SU-DHL-6 (cell line): Measurements from ENCODE around the gene EBF3.

Source experiments
- H2AFZ ChIP-seq: fragments of 200-600 bp; sonication (generic); 2 replicates; pipeline ENCODE4 v1.6.1; 2014; ENCODE audit warnings: low read depth, mild to moderate bottlenecking, moderate library complexity, mixed read lengths, antibody characterized with exemption, low read length; ENCODE audit not compliant: severe bottlenecking
- H3F3A ChIP-seq: fragments of 200-600 bp; shearing (Covaris generic); 2 replicates; pipeline ENCODE4 v1.6.0; 2016; ENCODE audit warnings: antibody characterized with exemption, mild to moderate bottlenecking; ENCODE audit not compliant: insufficient read depth
- H3K27ac ChIP-seq: fragments of 200-600 bp; sonication (generic); 2 replicates; pipeline ENCODE4 v1.5.1; 2016; ENCODE audit warnings: low read depth, mild to moderate bottlenecking, low read length, moderate library complexity, mixed read lengths
- H3K27me3 ChIP-seq: fragments of 200-600 bp; sonication (generic), shearing (Covaris generic); 2 replicates; pipeline ENCODE4 v1.6.0; 2014; ENCODE audit warnings: mild to moderate bottlenecking, low read length
- H3K36me3 ChIP-seq: fragments of 200-600 bp; sonication (generic); 2 replicates; pipeline ENCODE4 v1.6.1; 2014; ENCODE audit warnings: mild to moderate bottlenecking, low read length, mixed read lengths
- H3K4me2 ChIP-seq: fragments of 300-600, 200-600 bp; shearing (Covaris generic), sonication (generic); 2 replicates; pipeline ENCODE4 v1.6.0; 2014; ENCODE audit warnings: low read length, low read depth, mild to moderate bottlenecking; ENCODE audit not compliant: poor library complexity, severe bottlenecking
- H3K4me3 ChIP-seq: fragments of 200-600 bp; sonication (generic); 2 replicates; pipeline ENCODE4 v1.5.1; 2014; ENCODE audit warnings: antibody characterized with exemption, low read length, mild to moderate bottlenecking, mixed read lengths; ENCODE audit not compliant: insufficient read depth, poor library complexity, severe bottlenecking
- H3K79me2 ChIP-seq: fragments of 200-600 bp; sonication (generic); 2 replicates; pipeline ENCODE4 v1.6.1; 2014; ENCODE audit warnings: mild to moderate bottlenecking, low read length, moderate library complexity; ENCODE audit not compliant: insufficient read depth
- H3K9ac ChIP-seq: fragments of 200-600 bp; sonication (generic); 2 replicates; pipeline ENCODE4 v1.7.0; 2014; ENCODE audit warnings: mild to moderate bottlenecking, low read length
- H3K9me2 ChIP-seq: fragments of 200-600 bp; sonication (generic); replicated peaks from 2 replicates; pipeline ENCODE4 v1.6.1; 2014; ENCODE audit warnings: low read length; ENCODE audit not compliant: insufficient read depth
- H3K9me3 ChIP-seq: fragments of 200-600 bp; sonication (generic); 2 replicates; pipeline ENCODE4 v1.6.1; 2014; ENCODE audit warnings: low read length, mixed read lengths; ENCODE audit not compliant: insufficient read depth
- H4K20me1 ChIP-seq: fragments of 200-600 bp; sonication (generic); 2 replicates; pipeline ENCODE4 v1.6.1; 2014; ENCODE audit warnings: low read depth, mild to moderate bottlenecking, antibody characterized with exemption, low read length, moderate library complexity, mixed read lengths
- EZH2phosphoT487 ChIP-seq: fragments of 200-600 bp; sonication (generic), shearing (Covaris generic); conservative IDR thresholded peaks from 2 replicates; pipeline ENCODE4 v1.6.1; 2018; ENCODE audit warnings: mild to moderate bottlenecking, antibody characterized with exemption, low read length, moderate library complexity, mixed read lengths
- TF ChIP-seq, protein P1 (sequence below): fragments of 200-600 bp; sonication (generic); IDR thresholded peaks from one replicate; pipeline ENCODE4 v1.5.1; 2017; ENCODE audit warnings: antibody characterized with exemption, mild to moderate bottlenecking, low read length, moderate library complexity; ENCODE audit not compliant: insufficient read depth, poor library complexity, severe bottlenecking

EBF3 gene

DNA sequence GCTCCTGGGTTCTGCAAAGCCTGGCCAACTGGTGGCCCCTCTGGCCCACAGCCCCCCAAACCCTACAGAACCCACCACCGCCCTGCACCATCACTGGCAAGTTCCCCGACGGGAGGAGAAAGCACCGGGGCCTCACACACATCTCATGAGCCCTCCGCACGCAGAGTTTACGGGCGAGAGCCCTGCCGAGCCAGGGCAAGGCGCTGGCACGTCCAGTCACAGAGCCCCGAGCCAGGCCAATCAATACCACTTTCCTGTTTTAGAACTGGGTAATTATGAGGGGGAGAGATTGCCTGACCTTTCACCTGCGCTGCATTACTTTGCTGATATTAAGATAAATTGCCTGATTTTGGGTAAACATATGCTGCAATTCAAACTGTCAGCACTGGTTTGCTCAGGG, 113.3 kb downstream of the EBF3 start:
- no peaks in the 10 kb centered on the region for H3K9me3 ChIP-seq
- no peaks in the 10 kb centered on the region for H3K27me3 ChIP-seq
- no peaks in the 10 kb centered on the region for H4K20me1 ChIP-seq
- no peak overlapping the region for H3K4me3 ChIP-seq
- H2AFZ ChIP-seq = no peak overlapping the region
- no peaks in the 10 kb centered on the region for H3K79me2 ChIP-seq
- no peak overlapping the region for H3K27ac ChIP-seq
- H3K9me2 ChIP-seq = no peaks in the 10 kb centered on the region
- TF ChIP-seq, protein P1, sequence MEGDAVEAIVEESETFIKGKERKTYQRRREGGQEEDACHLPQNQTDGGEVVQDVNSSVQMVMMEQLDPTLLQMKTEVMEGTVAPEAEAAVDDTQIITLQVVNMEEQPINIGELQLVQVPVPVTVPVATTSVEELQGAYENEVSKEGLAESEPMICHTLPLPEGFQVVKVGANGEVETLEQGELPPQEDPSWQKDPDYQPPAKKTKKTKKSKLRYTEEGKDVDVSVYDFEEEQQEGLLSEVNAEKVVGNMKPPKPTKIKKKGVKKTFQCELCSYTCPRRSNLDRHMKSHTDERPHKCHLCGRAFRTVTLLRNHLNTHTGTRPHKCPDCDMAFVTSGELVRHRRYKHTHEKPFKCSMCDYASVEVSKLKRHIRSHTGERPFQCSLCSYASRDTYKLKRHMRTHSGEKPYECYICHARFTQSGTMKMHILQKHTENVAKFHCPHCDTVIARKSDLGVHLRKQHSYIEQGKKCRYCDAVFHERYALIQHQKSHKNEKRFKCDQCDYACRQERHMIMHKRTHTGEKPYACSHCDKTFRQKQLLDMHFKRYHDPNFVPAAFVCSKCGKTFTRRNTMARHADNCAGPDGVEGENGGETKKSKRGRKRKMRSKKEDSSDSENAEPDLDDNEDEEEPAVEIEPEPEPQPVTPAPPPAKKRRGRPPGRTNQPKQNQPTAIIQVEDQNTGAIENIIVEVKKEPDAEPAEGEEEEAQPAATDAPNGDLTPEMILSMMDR = no peak
- no peak for TF ChIP-seq EZH2phosphoT487
- no peak overlapping the region for H3K4me2 ChIP-seq
- H3K36me3 ChIP-seq = no peaks in the 10 kb centered on the region
- no peak overlapping the region for H3K9ac ChIP-seq
- H3F3A ChIP-seq = no peaks in the 10 kb centered on the region

DNA sequence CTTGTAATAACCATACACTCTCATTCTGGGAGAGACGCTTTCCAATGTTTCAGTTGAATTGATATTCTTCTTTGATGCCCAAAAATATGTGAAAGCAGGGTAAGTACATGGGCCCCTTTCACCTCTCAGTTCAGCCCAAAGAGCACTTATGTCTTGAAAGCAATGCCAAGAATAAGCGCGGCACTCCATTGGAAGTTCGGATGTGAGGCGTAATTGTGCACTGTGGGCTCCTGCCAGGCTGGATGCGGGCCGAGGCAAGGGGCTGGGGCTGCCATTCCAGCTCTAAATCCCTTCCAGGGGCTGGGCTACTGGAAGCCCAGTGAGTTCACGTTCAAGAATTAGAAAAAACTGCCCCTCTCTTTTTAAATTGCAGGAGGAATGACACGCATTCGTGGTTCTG, 113.8 kb downstream of the EBF3 start:
- H3K9me2 ChIP-seq = no peaks in the 10 kb centered on the region
- H4K20me1 ChIP-seq = no peaks in the 10 kb centered on the region
- H3K4me3 ChIP-seq = no peak overlapping the region
- no peaks in the 10 kb centered on the region for H3K27me3 ChIP-seq
- no peaks in the 10 kb centered on the region for H3K36me3 ChIP-seq
- no peak overlapping the region for H3K27ac ChIP-seq
- no peak overlapping the region for H3K4me2 ChIP-seq
- H3K9me3 ChIP-seq = no peaks in the 10 kb centered on the region
- no peak for TF ChIP-seq EZH2phosphoT487
- TF ChIP-seq, protein P1 = no peak
- H2AFZ ChIP-seq = no peak overlapping the region
- H3K79me2 ChIP-seq = no peaks in the 10 kb centered on the region
- H3K9ac ChIP-seq = no peak overlapping the region
- no peaks in the 10 kb centered on the region for H3F3A ChIP-seq

DNA sequence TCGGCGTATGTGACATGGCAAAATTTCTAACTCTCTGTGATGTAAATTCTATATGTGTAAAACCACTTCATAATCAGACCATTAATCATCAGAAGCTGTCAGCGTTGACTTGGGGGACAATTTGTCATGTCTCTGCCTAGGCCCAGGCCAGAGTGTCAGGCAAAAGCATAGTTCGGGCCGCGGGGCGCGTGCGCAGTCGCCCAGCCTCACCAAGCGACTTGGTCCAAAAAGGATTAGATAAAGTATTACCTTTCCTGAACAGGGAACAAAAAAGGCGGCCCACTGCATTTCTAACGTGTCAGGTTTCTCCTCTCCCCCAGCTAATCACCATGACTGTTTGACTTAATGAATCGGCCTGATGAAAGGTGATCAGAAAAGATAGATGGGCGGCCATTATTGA, 114.2 kb downstream of the EBF3 start:
- Histone ChIP-seq H3K36me3 (no peaks in the 10 kb centered on the region), H3K9me3 (no peaks in the 10 kb centered on the region), H2AFZ (no peak overlapping the region), H3K4me3 (no peak overlapping the region), H3F3A (no peaks in the 10 kb centered on the region), H3K27me3 (no peaks in the 10 kb centered on the region), H3K79me2 (no peaks in the 10 kb centered on the region), H3K4me2 (no peak overlapping the region), H3K9me2 (no peaks in the 10 kb centered on the region), H4K20me1 (no peaks in the 10 kb centered on the region), H3K27ac (no peak overlapping the region), H3K9ac (no peak overlapping the region)
- TF ChIP-seq, protein P1 = no peak
- TF ChIP-seq EZH2phosphoT487 = no peak

DNA sequence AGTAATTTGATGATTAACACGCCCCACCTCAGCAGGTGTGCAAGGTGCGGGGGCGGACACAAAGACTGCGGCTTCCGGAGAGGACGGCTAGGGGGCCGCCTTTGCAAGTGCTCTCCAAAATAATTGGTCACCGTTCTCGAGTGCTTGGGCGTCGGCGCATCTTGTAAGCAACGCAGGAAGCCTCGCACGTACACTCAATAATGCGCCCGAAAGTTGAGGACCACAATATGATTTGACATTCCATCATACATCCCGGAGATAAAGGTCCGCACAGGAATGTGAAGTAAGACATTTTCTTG, 114.7 kb downstream of the EBF3 start:
- Histone ChIP-seq H3F3A (no peaks in the 10 kb centered on the region), H3K9ac (no peak overlapping the region), H3K9me3 (no peaks in the 10 kb centered on the region), H3K4me2 (no peak overlapping the region), H3K27me3 (no peaks in the 10 kb centered on the region), H3K79me2 (no peaks in the 10 kb centered on the region), H3K4me3 (no peak overlapping the region), H3K9me2 (no peaks in the 10 kb centered on the region), H3K27ac (no peak overlapping the region), H4K20me1 (no peaks in the 10 kb centered on the region), H2AFZ (no peak overlapping the region), H3K36me3 (no peaks in the 10 kb centered on the region)
- TF ChIP-seq, protein P1 = no peak
- TF ChIP-seq EZH2phosphoT487 = no peak
